AG04450 (cell line): ENCODE data around the gene SESN2. TPM values are rescaled to one million over a fixed set of nuclear protein-coding genes. Genes with fewer than 3 reads are reported as not detected.
A peak's percentile ranks its signal among the peaks of the same experiment; 100 is the strongest.

Experiments used
- CTCF ChIA-PET: fragments of 300-600, 350-600 bp; formaldehyde crosslinking; extraction: SDS; loops from one replicate; lab custom pipeline; 2022; ENCODE audit warnings: antibody characterized with exemption, inconsistent platforms; lab: Charles Lee
- POLR2A ChIA-PET: fragments of 350-600 bp; formaldehyde crosslinking; extraction: SDS; loops from one replicate; lab custom pipeline; 2021; ENCODE audit warnings: antibody characterized with exemption, inconsistent platforms; lab: Yijun Ruan, JAX
- DNase-seq: peaks from one replicate; pipeline ENCODE4 v3.0.0-alpha.2; 2011; ENCODE audit warnings: low read depth, low spot score
- H3K27ac ChIP-seq: one replicate; pipeline ENCODE4 v1.5.1; 2012; ENCODE audit warnings: low read depth, low read length, control low read depth
- H3K27me3 ChIP-seq: one replicate; pipeline ENCODE4 v1.6.0; 2012; ENCODE audit warnings: low read length; ENCODE audit not compliant: control insufficient read depth, insufficient read depth
- H3K4me3 ChIP-seq: 2 replicates; pipeline ENCODE4 v1.5.1; 2011; ENCODE audit warnings: mild to moderate bottlenecking, low read depth, low read length, control low read depth
- H3K9me3 ChIP-seq: 2 replicates; pipeline ENCODE4 v1.5.1; 2012; ENCODE audit warnings: low read length; ENCODE audit not compliant: control insufficient read depth, insufficient read depth
- polyA plus RNA-seq: library from polyadenylated mRNA; depleted of rRNA; stranded (reverse); fragments of >200 nt; gene quantifications from 2 replicates; pipeline ENCODE4 v1.2.3, GENCODE V29; 2011
- TF ChIP-seq, protein P1 (sequence below): IDR thresholded peaks from 2 replicates; pipeline ENCODE4 v1.5.1; 2011; ENCODE audit warnings: low read depth, low read length, control low read depth, inconsistent platforms

Gene SESN2
- polyA plus RNA-seq, 1 experiment, result 27.5 TPM

DNA sequence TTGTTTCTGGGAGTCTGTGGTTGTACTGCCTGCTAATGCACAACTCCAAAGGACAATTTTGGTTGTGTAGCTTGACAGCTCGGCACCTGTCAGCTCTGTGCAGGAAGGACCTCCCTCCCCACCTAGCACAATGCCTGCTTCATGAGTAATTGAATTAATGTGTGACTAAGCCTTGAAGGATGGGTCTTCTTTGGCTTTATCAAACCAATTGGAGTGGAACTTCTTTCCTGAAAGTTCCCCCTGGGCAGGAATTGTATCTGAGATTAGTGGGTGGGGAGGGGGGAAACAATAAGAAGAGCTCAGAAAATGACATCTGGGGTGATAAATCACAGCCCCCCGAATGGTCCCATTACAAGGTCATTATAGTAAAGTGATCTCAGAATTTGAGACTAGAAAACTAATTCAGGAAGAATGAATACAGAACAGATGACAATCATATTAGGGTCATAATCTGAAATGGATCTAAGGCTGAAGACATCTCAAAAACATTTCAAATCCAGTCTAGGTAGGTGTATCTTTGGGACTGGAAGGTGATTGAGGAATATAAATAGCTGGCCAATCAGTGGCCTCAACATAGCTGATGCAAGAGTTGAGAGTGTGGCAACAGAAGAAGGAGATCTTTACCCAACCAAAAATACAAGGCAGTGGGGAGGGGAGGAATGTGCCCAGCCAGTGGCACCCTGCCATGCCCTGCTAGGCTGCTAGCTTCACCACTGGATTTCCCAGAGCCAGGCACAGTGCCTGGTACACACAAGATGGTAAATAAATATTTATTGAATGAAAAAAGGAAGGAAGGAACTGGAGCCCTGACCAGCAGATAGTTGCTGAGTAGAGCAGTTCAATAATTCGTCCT is 10.1 kb upstream of the SESN2 start:
- Histone ChIP-seq H3K27me3 (no peaks in the 10 kb centered on the region), H3K9me3 (no peaks in the 10 kb centered on the region), H3K4me3 (peak overlapping the region; percentile 24), H3K27ac (peak overlapping the region; percentile 76)
- ChIA-PET POLR2A (interaction anchor here (0.6 to 4.7 kb wide), 15 partner anchors 11 to 399 kb away, joined by 3 to 46 read pairs (median 4); partner anchors contain the start of genes ATP5IF1, MED18, PHACTR4 and RCC1), CTCF (interaction anchor here (0.5 to 4.6 kb wide), 63 partner anchors 7 to 628 kb away, joined by 3 to 69 read pairs (median 4); partner anchors contain the start of genes ATP5IF1, MED18 and SESN2)
- TF ChIP-seq, protein P1, sequence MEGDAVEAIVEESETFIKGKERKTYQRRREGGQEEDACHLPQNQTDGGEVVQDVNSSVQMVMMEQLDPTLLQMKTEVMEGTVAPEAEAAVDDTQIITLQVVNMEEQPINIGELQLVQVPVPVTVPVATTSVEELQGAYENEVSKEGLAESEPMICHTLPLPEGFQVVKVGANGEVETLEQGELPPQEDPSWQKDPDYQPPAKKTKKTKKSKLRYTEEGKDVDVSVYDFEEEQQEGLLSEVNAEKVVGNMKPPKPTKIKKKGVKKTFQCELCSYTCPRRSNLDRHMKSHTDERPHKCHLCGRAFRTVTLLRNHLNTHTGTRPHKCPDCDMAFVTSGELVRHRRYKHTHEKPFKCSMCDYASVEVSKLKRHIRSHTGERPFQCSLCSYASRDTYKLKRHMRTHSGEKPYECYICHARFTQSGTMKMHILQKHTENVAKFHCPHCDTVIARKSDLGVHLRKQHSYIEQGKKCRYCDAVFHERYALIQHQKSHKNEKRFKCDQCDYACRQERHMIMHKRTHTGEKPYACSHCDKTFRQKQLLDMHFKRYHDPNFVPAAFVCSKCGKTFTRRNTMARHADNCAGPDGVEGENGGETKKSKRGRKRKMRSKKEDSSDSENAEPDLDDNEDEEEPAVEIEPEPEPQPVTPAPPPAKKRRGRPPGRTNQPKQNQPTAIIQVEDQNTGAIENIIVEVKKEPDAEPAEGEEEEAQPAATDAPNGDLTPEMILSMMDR, result no peak
- DNase-seq, result no peak

DNA sequence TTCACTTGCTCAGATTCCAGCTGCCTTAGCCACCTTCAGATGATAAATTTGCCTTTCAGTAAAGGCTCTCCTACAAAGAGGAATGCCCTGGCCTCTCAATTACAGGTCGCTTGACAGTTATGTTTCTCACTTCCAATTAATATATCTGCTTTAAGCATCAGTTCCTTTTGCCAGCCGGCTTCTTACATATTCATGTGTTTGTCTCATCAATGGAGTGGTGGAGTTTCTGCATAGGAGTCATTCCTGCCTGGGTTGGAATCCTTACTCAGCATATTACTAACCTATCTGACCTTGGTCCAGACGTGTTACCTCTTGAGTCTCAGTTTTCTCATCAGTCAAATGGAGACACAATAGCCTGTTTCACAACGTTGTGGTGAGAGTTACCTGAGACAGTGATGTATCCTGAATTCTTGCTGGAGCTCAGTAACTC is 9.4 kb upstream of the SESN2 start:
- Histone ChIP-seq H3K4me3 (no peak overlapping the region), H3K27ac (peak overlapping the region; percentile 65), H3K9me3 (no peaks in the 10 kb centered on the region), H3K27me3 (no peaks in the 10 kb centered on the region)
- ChIA-PET POLR2A (interaction anchor here (0.6 to 4.7 kb wide), 8 partner anchors 11 to 398 kb away, joined by 3 to 46 read pairs (median 4); partner anchors contain the start of genes MED18, RNU11 and SESN2), CTCF (interaction anchor here (0.5 to 4.6 kb wide), 10 partner anchors 10 to 628 kb away, joined by 3 to 69 read pairs (median 14); partner anchors contain the start of genes ATP5IF1 and SESN2)
- no peak for DNase-seq
- TF ChIP-seq, protein P1, result no peak

DNA sequence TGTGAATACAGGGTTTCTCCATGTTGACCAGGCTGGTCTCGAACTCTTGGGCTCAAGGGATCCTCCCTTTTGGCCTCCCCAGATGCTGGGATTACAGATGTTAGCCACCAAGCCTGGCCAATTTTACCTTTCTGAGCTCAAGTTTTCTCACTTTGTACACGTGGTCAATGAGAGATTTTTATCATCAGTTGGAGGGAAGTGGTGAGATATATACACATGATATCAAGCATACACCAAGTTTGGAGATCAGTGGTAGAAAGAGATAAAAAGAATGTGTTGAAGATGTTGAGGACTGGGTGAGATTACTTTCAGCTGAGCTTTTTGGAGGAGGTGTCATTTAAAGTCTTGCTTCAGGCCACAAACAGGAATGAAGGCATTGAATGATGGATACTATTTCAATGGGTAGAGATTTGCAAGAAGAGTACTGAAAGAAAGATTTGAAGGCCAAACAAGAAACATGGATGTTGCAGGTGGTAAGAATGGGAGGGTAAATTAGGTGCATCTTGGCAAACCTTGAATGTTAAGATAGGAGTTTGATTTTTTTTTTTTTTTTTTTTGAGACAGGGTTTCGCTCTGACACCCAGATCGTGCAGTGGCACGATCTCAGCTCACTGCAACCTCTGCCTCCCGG is 3.0 kb upstream of the SESN2 start:
- DNase-seq, result no peak
- ChIA-PET POLR2A (no interaction called here), CTCF (interaction anchor here (1.2 to 1.8 kb wide), 2 partner anchors 8 to 103 kb away, joined by 3 to 12 read pairs; no protein-coding TSS in a partner anchor)
- TF ChIP-seq, protein P1, result no peak
- Histone ChIP-seq H3K27me3 (no peaks in the 10 kb centered on the region), H3K9me3 (no peaks in the 10 kb centered on the region; the same call in 1 of the 2 replicates), H3K4me3 (no peak overlapping the region), H3K27ac (no peak overlapping the region)

DNA sequence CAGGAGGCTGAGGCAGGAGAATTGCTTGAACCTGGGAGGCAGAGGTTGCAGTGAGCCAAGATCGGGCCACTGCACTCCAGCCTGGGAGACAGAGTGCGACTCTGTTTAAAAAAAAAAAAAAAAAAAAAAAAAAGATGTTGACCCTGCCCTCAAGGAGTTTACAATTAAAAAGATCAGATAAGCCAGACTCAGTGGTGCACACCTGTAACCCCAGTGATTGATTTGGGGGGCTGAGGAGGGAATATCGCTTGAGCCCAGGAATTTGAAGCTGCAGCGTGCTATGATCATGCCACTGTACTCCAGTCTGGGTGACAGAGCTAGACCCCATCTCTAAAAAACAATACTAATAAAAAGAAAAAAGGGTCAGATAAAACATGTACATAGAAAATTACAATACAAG is 1.6 kb upstream of the SESN2 start:
- H3K27ac ChIP-seq, result no peak overlapping the region
- CTCF ChIA-PET, result interaction anchor here (1.4 to 5.1 kb wide), 2 partner anchors 8 to 102 kb away, joined by 5 to 69 read pairs; no protein-coding TSS in a partner anchor
- H3K27me3 ChIP-seq, result no peaks in the 10 kb centered on the region

More for the DNA sequence above, 1.6 kb upstream of the SESN2 start:
- H3K4me3 ChIP-seq, result no peak overlapping the region
- H3K9me3 ChIP-seq, result no peaks in the 10 kb centered on the region; the same call in 1 of the 2 replicates
- no peak for DNase-seq
- TF ChIP-seq, protein P1, result no peak
- POLR2A ChIA-PET, result interaction anchor here (0.7 to 5.8 kb wide), 3 partner anchors 8 to 1220 kb away, joined by 5 to 46 read pairs (median 5); partner anchors contain the start of gene RNU11
